Retinal pigment epithelial cell (primary cell): ENCODE data around the gene MFAP2.
"Not testable (repeated sequence)": the region's sequence is repeated elsewhere in the genome, so short reads cannot be mapped to it uniquely, and the experiment has no call there.

Source experiments
- DNase-seq: peaks from one replicate; pipeline ENCODE4 v3.0.0-alpha.2; 2010; ENCODE audit warnings: low read depth
- H3K4me3 ChIP-seq: 2 replicates; pipeline ENCODE4 v1.5.1; 2011; ENCODE audit warnings: mild to moderate bottlenecking, low read length, control low read depth, moderate library complexity
- TF ChIP-seq, protein P1 (sequence below): conservative IDR thresholded peaks from 2 replicates; pipeline ENCODE4 v1.5.1; 2011; ENCODE audit warnings: low read depth, low read length, control low read depth, inconsistent platforms

MFAP2 gene

DNA sequence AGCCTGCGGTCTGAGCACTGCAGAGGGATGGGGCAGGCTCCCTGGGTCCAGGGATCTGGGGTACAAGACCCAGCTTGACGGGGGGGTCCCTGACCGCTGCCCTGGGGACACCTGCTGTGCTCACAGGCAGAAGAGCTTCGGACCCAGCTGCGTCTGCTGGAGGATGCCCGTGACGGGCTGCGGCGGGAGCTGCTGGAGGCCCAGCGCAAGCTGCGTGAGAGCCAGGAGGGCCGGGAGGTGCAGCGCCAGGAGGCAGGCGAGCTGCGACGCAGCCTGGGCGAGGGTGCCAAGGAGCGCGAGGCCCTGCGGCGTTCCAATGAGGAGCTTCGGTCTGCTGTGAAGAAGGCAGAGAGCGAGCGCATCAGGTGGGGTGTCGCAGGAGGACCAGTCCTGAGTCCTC is 25.2 kb downstream of the MFAP2 start:
- TF ChIP-seq, protein P1, sequence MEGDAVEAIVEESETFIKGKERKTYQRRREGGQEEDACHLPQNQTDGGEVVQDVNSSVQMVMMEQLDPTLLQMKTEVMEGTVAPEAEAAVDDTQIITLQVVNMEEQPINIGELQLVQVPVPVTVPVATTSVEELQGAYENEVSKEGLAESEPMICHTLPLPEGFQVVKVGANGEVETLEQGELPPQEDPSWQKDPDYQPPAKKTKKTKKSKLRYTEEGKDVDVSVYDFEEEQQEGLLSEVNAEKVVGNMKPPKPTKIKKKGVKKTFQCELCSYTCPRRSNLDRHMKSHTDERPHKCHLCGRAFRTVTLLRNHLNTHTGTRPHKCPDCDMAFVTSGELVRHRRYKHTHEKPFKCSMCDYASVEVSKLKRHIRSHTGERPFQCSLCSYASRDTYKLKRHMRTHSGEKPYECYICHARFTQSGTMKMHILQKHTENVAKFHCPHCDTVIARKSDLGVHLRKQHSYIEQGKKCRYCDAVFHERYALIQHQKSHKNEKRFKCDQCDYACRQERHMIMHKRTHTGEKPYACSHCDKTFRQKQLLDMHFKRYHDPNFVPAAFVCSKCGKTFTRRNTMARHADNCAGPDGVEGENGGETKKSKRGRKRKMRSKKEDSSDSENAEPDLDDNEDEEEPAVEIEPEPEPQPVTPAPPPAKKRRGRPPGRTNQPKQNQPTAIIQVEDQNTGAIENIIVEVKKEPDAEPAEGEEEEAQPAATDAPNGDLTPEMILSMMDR: no peak
- no peak for DNase-seq
- no peak overlapping the region for H3K4me3 ChIP-seq

DNA sequence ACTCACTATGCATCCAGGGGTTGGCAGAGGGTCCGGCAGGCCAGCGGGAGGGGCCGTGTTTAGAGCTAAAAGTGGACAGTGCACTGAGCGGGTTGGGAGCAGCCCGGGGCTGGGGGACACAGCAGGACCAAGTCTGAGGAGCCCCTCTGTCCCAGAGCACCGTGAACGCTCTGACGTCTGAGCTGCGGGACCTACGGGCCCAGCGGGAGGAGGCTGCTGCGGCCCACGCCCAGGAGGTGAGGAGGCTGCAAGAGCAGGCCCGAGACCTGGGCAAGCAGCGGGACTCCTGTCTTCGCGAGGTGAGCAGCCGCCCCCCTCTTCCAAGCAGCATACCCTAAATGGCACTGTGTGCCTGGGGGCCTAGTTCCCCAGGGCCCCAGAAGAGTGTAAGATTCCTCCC is 25.8 kb downstream of the MFAP2 start:
- TF ChIP-seq, protein P1: no peak
- DNase-seq: no peak
- H3K4me3 ChIP-seq: no peak overlapping the region

DNA sequence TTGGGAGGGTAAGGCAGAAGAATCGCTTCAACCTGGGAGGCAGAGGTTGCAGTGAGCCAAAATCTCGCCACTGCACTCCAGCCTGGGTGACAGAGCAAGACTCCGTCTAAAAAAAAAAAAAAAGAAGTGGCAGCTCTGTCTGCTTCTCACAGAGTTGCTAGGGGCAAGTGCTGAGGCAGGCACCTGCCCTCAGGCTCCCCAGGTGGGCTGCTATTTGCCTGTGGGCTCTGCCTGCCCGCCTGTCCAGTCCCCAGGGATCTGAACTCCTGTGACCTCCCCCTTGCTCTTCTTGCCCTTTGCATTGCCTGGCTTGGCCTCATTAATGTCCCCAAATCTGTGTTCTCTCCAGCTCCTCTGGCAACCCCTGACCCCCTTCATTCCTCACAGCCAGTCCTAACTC is 28.0 kb downstream of the MFAP2 start:
- not testable (repeated sequence) for H3K4me3 ChIP-seq, DNase-seq

DNA sequence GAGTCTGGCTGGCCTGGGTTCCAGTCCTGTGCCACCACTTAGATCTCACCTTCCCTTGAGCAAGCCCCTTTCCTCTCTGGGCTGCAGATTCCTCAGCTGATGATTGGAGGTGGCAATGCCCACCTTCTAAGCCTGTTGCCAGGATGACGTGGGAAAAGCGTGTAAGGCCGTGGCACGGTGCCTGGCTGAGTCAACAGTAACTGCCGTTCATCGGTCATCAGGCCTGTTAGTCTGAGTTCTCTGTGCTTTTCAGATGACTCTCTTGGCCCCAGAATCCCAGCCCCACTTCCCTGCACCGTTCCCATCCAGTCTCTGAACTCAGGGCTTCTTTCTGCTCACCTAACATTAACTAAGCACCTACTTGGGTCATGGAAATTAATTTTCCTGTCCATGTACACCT is 31.4 kb downstream of the MFAP2 start:
- not testable (repeated sequence) for H3K4me3 ChIP-seq
- DNase-seq: peak; percentile 46

DNA sequence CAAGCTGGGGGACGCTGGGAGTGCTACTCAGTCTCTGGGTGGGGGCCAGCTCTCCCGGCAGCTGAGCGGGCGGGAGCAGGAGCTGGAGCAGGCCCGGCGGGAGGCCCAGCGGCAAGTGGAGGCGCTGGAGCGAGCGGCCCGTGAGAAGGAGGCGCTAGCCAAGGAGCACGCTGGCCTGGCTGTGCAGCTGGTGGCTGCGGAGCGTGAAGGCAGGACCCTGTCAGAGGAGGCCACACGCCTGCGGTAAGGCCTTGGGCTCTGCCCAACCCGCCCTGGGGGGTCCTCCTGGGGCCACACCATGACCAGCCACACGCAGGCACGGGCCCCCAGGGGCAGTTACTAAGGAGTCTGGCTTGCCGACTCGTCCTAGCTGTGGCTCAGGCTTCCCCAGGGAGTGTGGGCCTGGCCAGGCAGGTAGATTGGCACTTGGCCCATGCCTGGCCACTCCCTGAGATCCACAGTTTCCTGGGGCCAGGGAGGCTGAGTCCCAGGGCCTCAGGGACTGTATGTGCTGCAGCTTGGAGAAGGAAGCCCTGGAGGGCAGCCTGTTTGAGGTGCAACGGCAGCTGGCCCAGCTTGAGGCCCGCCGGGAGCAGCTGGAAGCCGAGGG is 32.0 kb downstream of the MFAP2 start:
- not testable (repeated sequence) for H3K4me3 ChIP-seq, DNase-seq

DNA sequence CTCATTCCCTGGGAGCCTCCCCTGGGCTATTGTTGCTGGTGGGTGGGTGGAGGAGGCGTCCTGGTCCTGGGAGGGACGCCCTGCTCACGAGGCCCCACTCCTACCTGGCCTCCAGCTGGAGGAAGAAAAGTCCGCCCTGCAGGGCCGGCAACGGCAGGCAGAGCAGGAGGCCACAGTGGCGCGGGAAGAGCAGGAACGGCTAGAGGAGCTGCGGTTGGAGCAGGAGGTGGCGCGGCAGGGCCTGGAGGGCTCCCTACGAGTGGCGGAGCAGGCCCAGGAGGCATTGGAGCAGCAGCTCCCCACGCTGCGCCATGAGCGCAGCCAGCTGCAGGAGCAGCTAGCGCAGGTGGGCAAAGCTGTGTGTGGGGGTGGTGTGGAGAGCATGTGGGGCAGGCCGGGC is 33.8 kb downstream of the MFAP2 start:
- H3K4me3 ChIP-seq: no peak overlapping the region
- TF ChIP-seq, protein P1: no peak
- no peak for DNase-seq

DNA sequence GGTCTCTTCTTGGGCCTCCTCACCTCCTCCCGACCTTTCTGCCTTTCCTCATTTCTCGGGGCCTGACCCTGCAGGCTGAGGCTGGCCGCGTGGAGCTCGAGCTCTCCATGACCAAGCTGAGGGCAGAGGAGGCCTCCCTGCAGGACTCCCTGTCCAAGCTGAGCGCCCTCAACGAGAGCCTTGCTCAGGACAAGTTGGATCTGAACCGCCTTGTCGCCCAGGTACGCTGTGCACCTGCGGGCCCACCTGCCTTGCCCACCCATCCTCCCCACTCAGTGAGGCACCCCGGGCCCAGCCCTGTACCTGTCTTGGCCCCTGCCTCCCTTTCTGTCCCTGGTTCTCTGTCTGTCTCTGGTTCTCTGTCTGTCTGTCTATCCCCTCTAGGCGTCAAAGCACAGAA is 34.2 kb downstream of the MFAP2 start:
- not testable (repeated sequence) for DNase-seq, H3K4me3 ChIP-seq

DNA sequence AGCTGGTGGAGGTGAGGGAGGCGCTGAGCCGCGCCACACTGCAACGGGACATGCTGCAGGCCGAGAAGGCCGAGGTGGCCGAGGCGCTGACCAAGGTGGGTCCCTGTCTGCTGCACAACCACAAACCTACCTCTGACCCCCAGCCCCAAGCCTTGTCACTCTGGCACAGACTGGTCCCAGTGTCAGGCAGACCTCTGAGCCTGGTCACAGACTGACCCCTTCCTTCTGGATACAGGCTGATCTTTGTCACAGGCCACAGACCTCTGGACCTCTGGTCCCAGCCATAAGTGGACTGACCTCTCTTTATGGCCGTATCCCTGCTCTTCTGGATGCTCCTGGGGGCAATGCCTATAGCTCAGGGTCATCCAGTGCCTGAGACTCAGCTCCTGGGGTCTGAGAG is 34.9 kb downstream of the MFAP2 start:
- H3K4me3 ChIP-seq, DNase-seq: not testable (repeated sequence)

DNA sequence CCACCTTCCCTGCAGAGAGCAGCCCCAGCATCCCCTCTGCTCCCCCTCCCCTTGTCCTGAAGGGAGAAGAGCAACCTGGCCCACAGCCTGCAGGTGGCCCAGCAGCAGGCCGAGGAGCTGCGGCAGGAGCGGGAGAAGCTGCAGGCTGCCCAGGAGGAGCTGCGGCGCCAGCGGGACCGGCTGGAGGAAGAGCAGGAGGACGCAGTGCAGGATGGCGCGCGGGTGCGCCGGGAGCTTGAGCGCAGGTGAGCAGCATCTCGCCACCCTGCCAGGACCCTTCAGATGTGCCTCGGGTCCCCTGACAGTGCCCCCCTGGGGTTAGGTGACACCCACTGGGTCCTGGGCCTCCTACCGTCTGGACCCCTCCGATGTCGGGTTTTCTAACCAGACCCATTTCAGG is 36.4 kb downstream of the MFAP2 start:
- H3K4me3 ChIP-seq: no peak overlapping the region
- TF ChIP-seq, protein P1: no peak

DNA sequence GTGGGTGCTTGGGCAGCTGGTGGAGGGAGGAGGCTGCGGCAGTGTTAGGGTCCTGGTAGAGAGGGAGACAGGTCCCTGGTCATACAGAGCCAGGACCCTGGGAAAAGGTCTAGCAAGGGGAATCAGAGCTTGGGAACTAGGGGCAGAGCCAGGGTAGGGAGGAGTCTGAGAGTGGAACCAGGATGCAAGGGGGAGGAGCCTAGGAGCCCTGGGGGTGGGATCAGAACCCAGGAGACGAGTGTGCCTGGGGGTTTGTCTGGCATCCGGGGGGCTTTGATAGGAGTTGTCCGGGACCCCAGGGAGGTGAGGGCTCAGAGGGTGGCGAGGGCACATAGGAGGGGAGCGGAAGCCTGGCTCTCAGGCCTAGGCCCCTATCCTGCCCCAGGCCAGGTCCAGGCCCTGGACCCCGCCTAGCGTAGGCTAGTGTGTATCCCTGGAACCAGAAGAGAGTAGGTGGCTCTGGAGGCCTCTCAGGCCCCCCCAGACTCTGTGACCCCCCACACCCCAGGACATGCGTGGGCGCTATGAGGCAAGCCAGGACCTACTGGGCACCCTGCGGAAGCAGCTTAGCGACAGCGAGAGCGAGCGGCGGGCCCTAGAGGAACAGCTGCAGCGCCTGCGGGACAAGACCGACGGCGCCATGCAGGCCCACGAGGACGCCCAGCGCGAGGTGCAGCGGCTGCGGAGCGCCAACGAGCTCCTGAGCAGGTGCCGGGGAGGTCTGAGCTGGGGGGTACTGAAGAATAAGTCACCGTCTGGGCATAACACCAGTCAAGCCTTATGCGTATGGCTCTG is 40.8 kb downstream of the MFAP2 start:
- H3K4me3 ChIP-seq, DNase-seq: not testable (repeated sequence)

More for the DNA sequence above, 36.4 kb downstream of the MFAP2 start:
- DNase-seq: no peak
